Endothelial cell of hepatic sinusoid (primary cell): ENCODE data around the gene TNFAIP3.
"Not testable (repeated sequence)": the region's sequence is repeated elsewhere in the genome, so short reads cannot be mapped to it uniquely, and the experiment has no call there.

Experiments
- in situ Hi-C: cut with HindIII; loops from 2 replicates; pipeline ENCODE4 v1.10.0; 2017; ENCODE audit warnings: low sequenced_read_pairs

The TNFAIP3 gene

GRCh38 chr6:137844327-137844726, 22.7 kb upstream of the TNFAIP3 start:
- in situ Hi-C loops = not testable (repeated sequence)

GRCh38 chr6:137844773-137845172, 22.3 kb upstream of the TNFAIP3 start:
- in situ Hi-C loops = not testable (repeated sequence)

- in situ Hi-C loops = no loop called here
Observed at GRCh38 chr6:137845460-137845859, 21.6 kb upstream of the TNFAIP3 start.

GRCh38 chr6:137846274-137846673, 20.8 kb upstream of the TNFAIP3 start:
- in situ Hi-C loops = no loop called here

DNA sequence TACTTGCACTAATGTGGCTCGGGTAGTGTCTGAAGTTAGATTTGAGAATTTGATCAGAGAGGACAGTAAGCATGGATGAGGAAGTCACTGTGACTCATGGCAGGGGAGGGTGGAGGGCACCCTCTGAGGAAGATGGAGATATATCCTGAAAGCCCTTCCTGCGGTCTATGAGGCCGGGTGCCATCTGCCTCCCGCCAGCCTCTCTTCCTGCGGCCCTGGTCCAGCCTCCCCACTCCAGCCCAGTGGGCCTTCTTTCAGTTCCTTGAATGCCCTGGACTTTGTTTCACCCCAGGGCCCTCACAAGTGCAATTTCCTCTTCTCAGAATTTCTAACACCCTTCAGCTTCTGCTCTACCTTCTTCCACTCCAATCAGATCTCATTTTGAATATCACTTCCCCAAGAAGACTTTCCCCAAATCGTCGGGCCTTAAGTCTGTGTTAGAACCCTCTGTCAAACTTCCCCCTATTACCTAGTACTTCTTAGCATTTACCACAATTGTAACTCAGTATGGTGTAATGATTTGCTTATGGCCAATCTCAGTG, 20.2 kb upstream of the TNFAIP3 start:
- in situ Hi-C loops = no loop called here

- in situ Hi-C loops = no loop called here
Observed at GRCh38 chr6:137847748-137848147, 19.3 kb upstream of the TNFAIP3 start.

GRCh38 chr6:137848672-137849071, 18.4 kb upstream of the TNFAIP3 start:
- in situ Hi-C loops = no loop called here

DNA sequence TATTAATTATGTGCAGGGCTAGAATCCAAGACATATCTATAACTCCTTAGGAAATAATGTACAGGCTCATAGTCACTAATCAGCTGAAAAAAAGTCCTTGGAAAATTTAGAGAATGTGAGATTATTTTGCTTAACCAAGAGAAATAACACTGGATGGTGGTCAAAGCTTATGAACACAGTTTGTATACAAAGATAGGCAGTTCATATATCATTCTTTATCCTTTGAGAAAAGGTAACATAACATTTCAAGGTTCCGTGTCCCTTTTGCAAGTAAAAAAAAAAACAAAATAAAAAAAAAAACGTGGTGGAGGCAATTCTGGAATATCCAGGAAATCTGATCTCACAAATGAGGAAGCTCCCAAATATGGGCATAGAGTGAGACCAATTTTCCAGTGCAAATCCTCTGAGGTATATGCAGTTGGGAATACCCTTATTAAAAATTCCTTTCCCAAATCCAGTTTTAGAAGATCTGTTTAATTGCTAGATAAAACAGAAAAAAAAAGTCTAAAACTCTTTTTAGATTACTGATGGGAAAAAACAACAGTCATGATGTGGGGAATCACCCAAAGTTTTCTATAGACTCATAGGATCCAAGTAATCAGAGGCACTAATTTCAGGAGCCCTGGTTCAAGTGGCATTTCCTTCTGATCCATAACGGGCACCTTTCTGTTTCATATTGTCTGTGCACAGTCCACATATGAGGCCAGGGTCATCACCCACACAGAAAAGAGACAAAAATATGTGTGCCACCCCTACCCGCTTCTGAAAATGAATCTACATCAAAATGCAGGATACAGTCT, 17.7 kb upstream of the TNFAIP3 start:
- in situ Hi-C loops = no loop called here

GRCh38 chr6:137849981-137850714, 16.9 kb upstream of the TNFAIP3 start:
- in situ Hi-C loops = no loop called here

DNA sequence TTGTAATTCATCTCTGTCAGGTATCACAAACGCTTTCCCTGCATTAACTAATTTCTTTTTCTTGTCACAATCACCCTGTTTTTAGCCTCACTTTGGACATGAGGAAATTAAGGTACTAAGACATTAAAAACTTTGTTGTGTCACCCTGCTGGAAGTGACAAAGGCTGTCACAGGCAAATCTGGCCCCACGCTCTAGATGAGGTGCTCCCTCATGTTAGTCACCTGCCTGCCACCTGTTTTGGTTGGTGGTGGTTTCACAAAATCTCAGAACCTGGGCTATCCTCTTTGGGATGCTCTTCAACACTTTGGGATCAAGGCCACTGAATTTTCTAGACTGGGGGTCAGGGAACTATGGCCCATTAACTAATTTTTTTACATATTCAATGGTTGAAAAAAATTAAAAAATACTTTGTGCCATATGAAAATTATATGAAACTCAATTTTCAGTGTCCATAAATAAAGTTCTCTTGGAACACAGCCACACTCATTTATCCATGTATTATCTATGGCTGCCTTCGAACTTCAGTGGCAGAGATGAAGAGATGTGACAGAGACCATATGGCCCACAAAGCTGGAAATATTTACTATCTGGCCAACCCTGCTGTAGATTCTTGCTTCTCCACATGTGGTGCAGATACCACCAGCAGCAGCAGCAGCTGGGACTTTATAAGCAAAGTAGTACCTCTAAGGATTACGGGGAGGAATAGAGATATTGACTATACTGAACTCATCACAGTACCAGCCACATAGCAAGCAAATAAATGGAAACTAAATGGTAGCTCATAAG, 16.1 kb upstream of the TNFAIP3 start:
- in situ Hi-C loops = no loop called here

- in situ Hi-C loops = no loop called here
Observed at GRCh38 chr6:137851669-137852068, 15.4 kb upstream of the TNFAIP3 start.

- in situ Hi-C loops = no loop called here
Observed at GRCh38 chr6:137852346-137852745, 14.7 kb upstream of the TNFAIP3 start.

- in situ Hi-C loops = no loop called here
Observed at GRCh38 chr6:137852811-137853210, 14.2 kb upstream of the TNFAIP3 start.

GRCh38 chr6:137853569-137854213, 13.4 kb upstream of the TNFAIP3 start:
- in situ Hi-C loops = no loop called here

DNA sequence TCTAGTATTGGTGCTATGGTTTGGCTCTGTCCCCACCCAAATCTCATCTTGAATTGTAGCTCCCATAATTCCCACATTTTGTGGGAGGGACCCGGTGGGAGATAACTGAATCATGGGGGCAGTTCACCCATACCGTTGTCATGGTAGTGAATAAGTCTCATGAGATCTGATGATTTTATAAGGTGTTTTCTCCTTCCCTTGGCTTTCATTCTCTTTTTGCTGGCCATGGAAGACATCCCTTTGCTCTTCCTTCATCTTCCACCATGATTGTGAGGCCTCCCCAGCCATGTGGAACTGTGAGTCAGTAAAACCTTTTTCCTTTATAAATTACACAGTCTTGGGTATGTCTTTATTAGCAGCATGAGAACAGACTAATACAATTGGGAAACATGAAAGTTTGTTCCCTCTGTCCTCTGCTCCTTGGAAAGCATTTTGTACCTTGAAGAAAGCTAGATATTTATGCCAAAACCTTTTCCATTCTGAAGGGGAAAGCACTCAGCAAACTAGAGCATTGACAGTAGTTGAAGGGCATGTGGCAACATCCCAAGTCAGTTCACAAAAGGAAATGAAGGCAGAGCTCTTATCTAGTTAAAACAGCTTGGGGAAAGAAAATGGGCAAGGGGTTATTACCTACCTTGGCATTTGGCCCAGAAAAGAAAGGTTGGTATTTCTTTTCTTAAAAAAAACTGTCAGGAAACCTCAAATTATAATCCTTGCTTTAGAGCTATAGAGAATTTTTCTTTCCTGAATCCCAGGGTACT, 10.7 kb upstream of the TNFAIP3 start:
- in situ Hi-C loops = no loop called here

DNA sequence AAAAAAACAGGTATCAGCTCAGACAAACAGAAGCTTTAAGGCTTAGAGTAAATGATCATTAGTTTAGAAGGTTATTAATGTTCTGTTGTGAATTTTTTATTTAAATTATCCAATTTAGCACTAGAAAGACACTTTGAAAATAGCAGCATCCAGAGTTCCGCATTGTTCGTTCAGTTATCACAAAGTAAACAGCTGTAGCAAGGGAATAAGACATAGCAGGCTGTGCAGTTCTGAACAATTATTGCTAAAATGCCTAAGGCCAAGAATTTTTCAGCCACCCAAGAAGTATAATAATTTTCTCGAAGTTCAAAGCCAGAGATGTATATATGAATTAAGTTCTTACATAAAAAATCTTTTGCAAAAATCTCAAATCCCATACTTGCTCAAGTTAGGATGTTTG, 8.0 kb upstream of the TNFAIP3 start:
- in situ Hi-C loops = no loop called here

DNA sequence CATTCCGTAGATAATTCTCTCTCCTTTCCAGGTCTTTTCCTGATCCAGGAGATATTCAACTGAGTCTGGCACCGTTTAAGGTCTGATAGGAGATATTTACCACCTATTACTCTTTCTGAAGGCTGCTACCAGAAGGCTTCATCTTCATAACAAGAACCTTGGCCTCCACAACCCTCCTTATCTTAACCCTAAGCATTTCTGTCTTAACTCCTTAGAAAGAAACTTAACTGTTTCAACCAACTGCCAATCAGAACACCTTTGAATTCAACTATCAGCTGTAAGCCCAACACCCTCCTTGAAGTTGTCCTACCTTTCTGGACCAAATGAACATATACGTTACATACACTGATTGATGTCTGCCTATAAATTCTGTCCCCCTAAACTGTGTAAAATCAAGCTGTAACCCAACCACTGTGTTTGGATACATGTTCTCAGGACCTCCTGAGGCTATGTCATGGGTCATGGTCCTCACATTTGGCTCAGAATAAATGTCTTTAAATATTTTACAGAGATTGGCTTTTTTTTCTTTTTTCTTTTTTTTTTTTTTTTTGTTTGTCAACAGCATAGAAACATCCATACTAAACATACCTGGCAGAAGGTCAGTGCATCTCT, 6.6 kb upstream of the TNFAIP3 start:
- in situ Hi-C loops = no loop called here

DNA sequence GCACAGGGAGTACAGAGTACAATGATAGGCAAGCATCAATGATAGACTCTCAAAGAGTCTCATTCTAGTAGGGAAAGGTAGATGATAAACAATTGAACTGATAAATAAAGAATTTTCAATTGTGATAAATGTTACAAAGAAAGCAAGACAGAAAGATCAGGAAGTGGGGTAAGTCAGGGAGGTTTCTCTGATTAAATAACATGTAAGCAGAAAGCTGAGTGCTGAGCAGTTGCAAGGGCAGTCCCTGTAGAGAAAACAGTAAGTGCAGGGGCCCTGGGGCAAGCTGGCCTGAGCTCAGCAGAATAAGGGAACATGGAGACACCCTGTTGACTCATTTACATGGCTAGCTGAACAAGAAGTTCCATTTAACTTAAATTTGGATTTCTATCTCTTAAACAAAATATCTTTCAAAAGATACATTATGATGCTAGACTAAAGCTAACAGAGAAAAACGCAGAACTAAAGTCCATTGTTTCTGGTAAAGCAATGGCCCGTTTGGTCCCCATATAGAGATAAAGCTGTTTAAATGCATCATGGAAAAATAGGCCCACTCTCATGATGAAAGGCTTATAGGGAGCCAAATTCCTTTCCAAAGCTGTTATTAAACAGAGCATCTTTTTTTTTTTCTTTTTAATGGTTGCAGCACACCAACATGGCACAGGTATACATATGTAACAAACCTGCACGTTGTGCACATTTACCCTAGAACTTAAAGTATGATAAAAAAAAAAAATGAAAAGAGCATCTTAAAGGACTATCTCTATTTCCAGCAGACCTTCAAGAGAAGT, 5.3 kb upstream of the TNFAIP3 start:
- in situ Hi-C loops = no loop called here
